GM12878 (cell line): Measurements from ENCODE around the gene ZMYND11. TPM values are rescaled to one million over a fixed set of nuclear protein-coding genes. Genes with fewer than 3 reads are reported as not detected.

Experiments used
- ATAC-seq: fragments of 200-7000 bp; cut with Tn5 transposase; 3 replicates; pipeline ENCODE4 v1.9.1; 2020; ENCODE audit warnings: mild to moderate bottlenecking, moderate library complexity
- BruUV-seq: library from RNA; stranded (reverse); fragments of 400-500 nt; replicated peaks from 2 replicates; lab custom pipeline; 2021; lab: Mats Ljungman, UMichigan
- CTCF ChIA-PET: fragments of 300-600 bp; sonication (Branson Sonifier 250); formaldehyde crosslinking; extraction: SDS; loops from one replicate; lab custom pipeline; 2021; ENCODE audit warnings: inconsistent platforms; lab: Yijun Ruan, JAX
- POLR2A ChIA-PET: fragments of 350-600 bp; formaldehyde crosslinking; extraction: SDS; loops from one replicate; lab custom pipeline; 2021; ENCODE audit warnings: inconsistent platforms; lab: Charles Lee
- RAD21 ChIA-PET: fragments of 300-600 bp; sonication (Branson Sonifier 250); formaldehyde crosslinking; loops from one replicate; lab custom pipeline; 2023; ENCODE audit warnings: antibody characterized with exemption; ENCODE audit not compliant: unreplicated experiment; lab: Charles Lee
- SMC1A ChIA-PET: fragments of 300-600 bp; sonication (Branson Sonifier 250); formaldehyde crosslinking; loops from one replicate; lab custom pipeline; 2023; ENCODE audit not compliant: unreplicated experiment, uncharacterized antibody; lab: Charles Lee
- DNase-seq: peaks from one replicate; pipeline ENCODE4 v3.0.0-alpha.2; 2011; ENCODE audit warnings: low read depth, low spot score
- FAIRE-seq: peaks from 3 replicates; lab custom pipeline; 2011; peaks lifted over from hg19 to GRCh38; lab: Jason Lieb, UNC
- H2AFZ ChIP-seq: 2 replicates; pipeline ENCODE4 v1.6.0; 2011; ENCODE audit warnings: low read depth, low read length, control low read depth; ENCODE audit not compliant: control insufficient read depth
- H3K27ac ChIP-seq: 2 replicates; pipeline ENCODE4 v1.5.1; 2011; ENCODE audit warnings: control low read depth; ENCODE audit not compliant: control insufficient read depth, insufficient read depth
- H3K27me3 ChIP-seq, 2 experiments: replicated peaks in 1 of 2; 2 replicates each; pipeline versions ENCODE4 v1.6.0 to v1.6.1; 2011; ENCODE audit warnings: low read length in 1 of 2; ENCODE audit not compliant: control insufficient read depth in 2 of 2, insufficient read depth in 2 of 2
- H3K36me3 ChIP-seq, 2 experiments: 2 replicates each; pipeline ENCODE4 v1.5.1; 2011; ENCODE audit warnings: low read length in 1 of 2; ENCODE audit not compliant: control insufficient read depth in 2 of 2, insufficient read depth in 2 of 2
- H3K4me1 ChIP-seq: 2 replicates; pipeline ENCODE4 v1.6.1; 2011; ENCODE audit warnings: mild to moderate bottlenecking, low read length, moderate library complexity, mixed read lengths; ENCODE audit not compliant: control insufficient read depth, insufficient read depth
- H3K4me2 ChIP-seq: 2 replicates; pipeline ENCODE4 v1.6.0; 2011; ENCODE audit warnings: control low read depth; ENCODE audit not compliant: control insufficient read depth, insufficient read depth
- H3K4me3 ChIP-seq: fragments of 200-600 bp; sonication (generic); 2 replicates; pipeline ENCODE4 v1.5.1; 2016
- H3K79me2 ChIP-seq: 2 replicates; pipeline ENCODE4 v1.6.0; 2011; ENCODE audit warnings: low read length; ENCODE audit not compliant: control insufficient read depth, insufficient read depth
- H3K9ac ChIP-seq: 2 replicates; pipeline ENCODE4 v1.8.0; 2011; ENCODE audit warnings: low read length, control low read depth, mixed read lengths; ENCODE audit not compliant: control insufficient read depth, insufficient read depth
- H3K9me3 ChIP-seq: replicated peaks from 3 replicates; pipeline ENCODE4 v1.5.1; 2011; ENCODE audit warnings: mild to moderate bottlenecking, low read length; ENCODE audit not compliant: control insufficient read depth, insufficient read depth
- H4K20me1 ChIP-seq: 2 replicates; pipeline ENCODE4 v1.6.0; 2011; ENCODE audit not compliant: control insufficient read depth, insufficient read depth
- ETV6 ChIP-seq, 2 experiments: fragments of 450-650 bp in 1 of 2; IDR thresholded peaks in 1 of 2; conservative IDR thresholded peaks in 1 of 2; 2 replicates each; pipeline ENCODE4 v1.6.1; 2014; ENCODE audit warnings: antibody characterized with exemption in 1 of 2, borderline replicate concordance in 1 of 2, low read depth in 1 of 2, mild to moderate bottlenecking in 1 of 2, moderate library complexity in 1 of 2
- HCFC1 ChIP-seq: fragments of 150-350 bp; IDR thresholded peaks from 2 replicates; pipeline ENCODE4 v1.6.1; 2014; ENCODE audit warnings: low read length
- MXI1 ChIP-seq: fragments of 150-350 bp; IDR thresholded peaks from 2 replicates; pipeline ENCODE4 v1.6.1; 2011; ENCODE audit warnings: low read depth, mild to moderate bottlenecking, inconsistent platforms, low read length, improper control_type of control experiment
- PML ChIP-seq: IDR thresholded peaks from 2 replicates; pipeline ENCODE4 v1.6.1; 2012; ENCODE audit warnings: low read length, inconsistent platforms
- RFX5 ChIP-seq: IDR thresholded peaks from 2 replicates; pipeline ENCODE4 v1.6.1; 2011; ENCODE audit warnings: low read depth, low read length, improper control_type of control experiment
- SIX5 ChIP-seq: IDR thresholded peaks from 2 replicates; pipeline ENCODE4 v1.6.1; 2011; ENCODE audit warnings: mild to moderate bottlenecking, low read depth, low read length, moderate library complexity; ENCODE audit not compliant: severe bottlenecking
- SMAD1 ChIP-seq: fragments of 450-650 bp; IDR thresholded peaks from 2 replicates; pipeline ENCODE4 v1.6.1; 2018; ENCODE audit warnings: mild to moderate bottlenecking, low read depth; ENCODE audit not compliant: partially characterized antibody
- WGBS: methylation state at CpG from one replicate; pipeline ENCODE4 v1.1.6; 2016; ENCODE audit warnings: low lambda C conversion rate; ENCODE audit not compliant: insufficient replicate concordance, insufficient coverage; ENCODE audit errors: missing lambda C conversion rate; 5-methylcytosine and 5-hydroxymethylcytosine counted together
- in situ Hi-C: fragments of 300-500 bp; cut with MboI; formaldehyde crosslinking; loops from 9 replicates; pipeline ENCODE4 v1.14.3; 2018; ENCODE audit warnings: mixed read lengths
- intact Hi-C: fragments of 100-400 bp; cut with micrococcal nuclease; formaldehyde crosslinking; loops from one replicate; pipeline ENCODE4 v1.14.2; 2022; ENCODE audit not compliant: unreplicated experiment
- polyA plus RNA-seq, 11 experiments: library from polyadenylated mRNA; depleted of rRNA in 4 of 11; unstranded in 6 of 11; stranded (reverse) in 5 of 11; fragments of >200 nt; fragmentation: Nextera tagmentation in 4 of 11; fragmentation: Illumina TruSeq in 1 of 11; extraction: Ambion mirVana in 4 of 11; extraction: Trizol in 1 of 11; gene quantifications; 1 replicate in 1 of 11; 2 replicates in 10 of 11; pipeline versions ENCODE4 v1.2.1 to v1.2.3, GENCODE V29; 2011 to 2016; ENCODE audit warnings: inconsistent platforms in 2 of 11, missing spikeins in 2 of 11, low read depth in 1 of 11
- total RNA-seq, 4 experiments: library from RNA; depleted of rRNA in 3 of 4; stranded (reverse); fragments of >200 nt in 3 of 4; fragmentation: Illumina TruSeq in 1 of 4; extraction: Trizol in 1 of 4; gene quantifications; 2 replicates each; pipeline versions ENCODE4 v1.2.1 to v1.2.3, GENCODE V29; 2013 to 2021
- TF ChIP-seq, protein P1 (sequence below): fragments of 450-650 bp; IDR thresholded peaks from 2 replicates; pipeline ENCODE4 v1.6.1; 2017; ENCODE audit warnings: borderline replicate concordance
- TF ChIP-seq, protein P2 (sequence below): fragments of 450-650 bp; formaldehyde crosslinking; IDR thresholded peaks from 2 replicates; pipeline ENCODE4 v1.4.0; 2020; ENCODE audit warnings: mild to moderate bottlenecking, moderate library complexity

Gene ZMYND11
- total and polyA plus RNA-seq, 10 of the 15 experiments (the other 5 are each of a cell fraction or from before 2014, with no cell fraction given) = 3.3 to 24.4 (median 13.1) TPM

DNA sequence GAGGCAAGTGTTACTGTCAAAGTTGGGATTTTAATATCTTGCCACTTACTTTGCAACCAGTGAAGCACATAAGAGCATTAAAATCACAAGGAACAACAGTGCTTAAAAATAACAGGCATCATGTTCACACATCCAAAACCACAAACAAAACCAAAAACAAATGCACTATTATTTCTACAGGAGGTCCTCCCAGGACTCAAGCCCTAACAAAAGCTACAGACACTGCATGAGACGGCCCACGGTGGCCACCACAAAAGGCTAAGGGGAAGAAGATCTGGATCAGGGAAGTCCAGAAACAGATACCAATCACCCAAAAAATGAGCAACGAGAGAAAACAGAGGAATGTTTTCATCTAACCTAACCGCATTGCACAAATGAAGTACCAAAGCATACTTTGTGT is 158.4 kb downstream of the ZMYND11 start:
- in situ Hi-C loops = no loop called here

DNA sequence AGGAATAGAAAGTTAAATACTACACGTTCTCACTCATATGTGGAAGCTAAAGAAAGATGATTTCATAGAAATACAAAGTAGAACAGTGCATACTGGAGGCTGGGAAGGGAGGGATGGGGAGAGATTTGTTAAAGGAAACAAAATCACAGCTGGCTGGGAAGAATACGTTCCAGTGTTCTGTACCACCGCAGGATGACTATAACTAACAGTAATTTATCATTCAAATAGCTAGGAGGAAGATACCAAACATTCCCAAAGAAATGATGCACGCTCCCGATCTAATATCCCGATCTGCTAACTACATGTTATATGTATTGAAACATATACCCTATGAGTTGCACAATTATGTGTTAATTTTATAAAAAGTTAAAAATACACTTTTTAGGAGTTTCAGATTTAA is 162.3 kb downstream of the ZMYND11 start:
- Histone ChIP-seq H3K27ac (no peak overlapping the region), H2AFZ (no peak overlapping the region), H3K79me2 (no peaks in the 10 kb centered on the region), H3K36me3 (no peaks in the 10 kb centered on the region), H4K20me1 (no peaks in the 10 kb centered on the region), H3K9me3 (no peaks in the 10 kb centered on the region), H3K9ac (no peak overlapping the region), H3K4me3 (no peak overlapping the region), H3K4me1 (peaks cover 13% of the 10 kb centered on the region), H3K4me2 (no peak overlapping the region), H3K27me3 (peaks cover 0 to under 1% of the 10 kb centered on the region in 2 experiments; a peak in 1 of 4 replicates)
- 82% methylated on average over 6 of the region's 6 CpGs for WGBS
- CTCF ChIA-PET = no interaction called here
- in situ Hi-C loops (no loop called here), intact Hi-C loops (no loop called here)
- ATAC-seq = no peak
- no peak for FAIRE-seq
- no TSS peak for BruUV-seq
- RAD21 ChIA-PET = no interaction called here
- no peak for DNase-seq
- SMC1A ChIA-PET = no interaction called here
- POLR2A ChIA-PET = no interaction called here
- TF ChIP-seq SIX5 (no peak), HCFC1 (no peak), RFX5 (no peak), SMAD1 (no peak), ETV6 (conservative IDR thresholded peaks at IDR 0.05 in 1 of 2, IDR thresholded peaks at IDR 0.05 in 1 of 2; ENCODE audit: borderline replicate concordance in 1 of 2, low read depth in 1 of 2) (no peak), MXI1 (no peak)
- TF ChIP-seq, protein P1, sequence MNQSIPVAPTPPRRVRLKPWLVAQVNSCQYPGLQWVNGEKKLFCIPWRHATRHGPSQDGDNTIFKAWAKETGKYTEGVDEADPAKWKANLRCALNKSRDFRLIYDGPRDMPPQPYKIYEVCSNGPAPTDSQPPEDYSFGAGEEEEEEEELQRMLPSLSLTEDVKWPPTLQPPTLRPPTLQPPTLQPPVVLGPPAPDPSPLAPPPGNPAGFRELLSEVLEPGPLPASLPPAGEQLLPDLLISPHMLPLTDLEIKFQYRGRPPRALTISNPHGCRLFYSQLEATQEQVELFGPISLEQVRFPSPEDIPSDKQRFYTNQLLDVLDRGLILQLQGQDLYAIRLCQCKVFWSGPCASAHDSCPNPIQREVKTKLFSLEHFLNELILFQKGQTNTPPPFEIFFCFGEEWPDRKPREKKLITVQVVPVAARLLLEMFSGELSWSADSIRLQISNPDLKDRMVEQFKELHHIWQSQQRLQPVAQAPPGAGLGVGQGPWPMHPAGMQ = no peak
- TF ChIP-seq, protein P2, sequence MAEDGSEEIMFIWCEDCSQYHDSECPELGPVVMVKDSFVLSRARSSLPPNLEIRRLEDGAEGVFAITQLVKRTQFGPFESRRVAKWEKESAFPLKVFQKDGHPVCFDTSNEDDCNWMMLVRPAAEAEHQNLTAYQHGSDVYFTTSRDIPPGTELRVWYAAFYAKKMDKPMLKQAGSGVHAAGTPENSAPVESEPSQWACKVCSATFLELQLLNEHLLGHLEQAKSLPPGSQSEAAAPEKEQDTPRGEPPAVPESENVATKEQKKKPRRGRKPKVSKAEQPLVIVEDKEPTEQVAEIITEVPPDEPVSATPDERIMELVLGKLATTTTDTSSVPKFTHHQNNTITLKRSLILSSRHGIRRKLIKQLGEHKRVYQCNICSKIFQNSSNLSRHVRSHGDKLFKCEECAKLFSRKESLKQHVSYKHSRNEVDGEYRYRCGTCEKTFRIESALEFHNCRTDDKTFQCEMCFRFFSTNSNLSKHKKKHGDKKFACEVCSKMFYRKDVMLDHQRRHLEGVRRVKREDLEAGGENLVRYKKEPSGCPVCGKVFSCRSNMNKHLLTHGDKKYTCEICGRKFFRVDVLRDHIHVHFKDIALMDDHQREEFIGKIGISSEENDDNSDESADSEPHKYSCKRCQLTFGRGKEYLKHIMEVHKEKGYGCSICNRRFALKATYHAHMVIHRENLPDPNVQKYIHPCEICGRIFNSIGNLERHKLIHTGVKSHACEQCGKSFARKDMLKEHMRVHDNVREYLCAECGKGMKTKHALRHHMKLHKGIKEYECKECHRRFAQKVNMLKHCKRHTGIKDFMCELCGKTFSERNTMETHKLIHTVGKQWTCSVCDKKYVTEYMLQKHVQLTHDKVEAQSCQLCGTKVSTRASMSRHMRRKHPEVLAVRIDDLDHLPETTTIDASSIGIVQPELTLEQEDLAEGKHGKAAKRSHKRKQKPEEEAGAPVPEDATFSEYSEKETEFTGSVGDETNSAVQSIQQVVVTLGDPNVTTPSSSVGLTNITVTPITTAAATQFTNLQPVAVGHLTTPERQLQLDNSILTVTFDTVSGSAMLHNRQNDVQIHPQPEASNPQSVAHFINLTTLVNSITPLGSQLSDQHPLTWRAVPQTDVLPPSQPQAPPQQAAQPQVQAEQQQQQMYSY (CRISPR knock-in tag) = no peak

More for the DNA sequence above, 158.4 kb downstream of the ZMYND11 start:
- no peak overlapping the region for H2AFZ ChIP-seq
- DNase-seq (no peak), FAIRE-seq (no peak)
- no peak overlapping the region for H3K27ac ChIP-seq
- WGBS = 38% methylated on average over 4 of the region's 4 CpGs
- POLR2A ChIA-PET = no interaction called here
- BruUV-seq = no TSS peak
- intact Hi-C loops = no loop called here
- no peak overlapping the region for H3K4me2 ChIP-seq
- H4K20me1 ChIP-seq = no peaks in the 10 kb centered on the region
- H3K4me1 ChIP-seq = no peaks in the 10 kb centered on the region
- H3K36me3 ChIP-seq = no peaks in the 10 kb centered on the region
- TF ChIP-seq PML (no peak), HCFC1 (no peak)
- TF ChIP-seq, all 136 proteins: peak for 0
- CTCF ChIA-PET = no interaction called here
- H3K27me3 ChIP-seq = peaks cover 0 to 5% of the 10 kb centered on the region in 2 experiments; a peak in 1 of 4 replicates
- no peaks in the 10 kb centered on the region for H3K9me3 ChIP-seq
- no peaks in the 10 kb centered on the region for H3K79me2 ChIP-seq
- H3K4me3 ChIP-seq = no peak overlapping the region
- H3K9ac ChIP-seq = no peak overlapping the region
- ATAC-seq = no peak
- RAD21 ChIA-PET = no interaction called here
- SMC1A ChIA-PET = no interaction called here
